GM19035 (cell line): ENCODE data around the gene EIF6.
"Not testable (repeated sequence)": the region's sequence is repeated elsewhere in the genome, so short reads cannot be mapped to it uniquely, and the experiment has no call there.

Experiments used
- ATAC-seq: cut with Tn5 transposase; IDR thresholded peaks from one replicate; pipeline ENCODE4 v1.9.1; 2021; ENCODE audit not compliant: unreplicated experiment

EIF6 gene

GRCh38 chr20:35262731-35263531, 21.6 kb downstream of the EIF6 start:
- ATAC-seq = not testable (repeated sequence)

- not testable (repeated sequence) for ATAC-seq
Measured at GRCh38 chr20:35262321-35262720, 22.3 kb downstream of the EIF6 start.

GRCh38 chr20:35260426-35260825, 24.1 kb downstream of the EIF6 start:
- ATAC-seq = no peak

DNA sequence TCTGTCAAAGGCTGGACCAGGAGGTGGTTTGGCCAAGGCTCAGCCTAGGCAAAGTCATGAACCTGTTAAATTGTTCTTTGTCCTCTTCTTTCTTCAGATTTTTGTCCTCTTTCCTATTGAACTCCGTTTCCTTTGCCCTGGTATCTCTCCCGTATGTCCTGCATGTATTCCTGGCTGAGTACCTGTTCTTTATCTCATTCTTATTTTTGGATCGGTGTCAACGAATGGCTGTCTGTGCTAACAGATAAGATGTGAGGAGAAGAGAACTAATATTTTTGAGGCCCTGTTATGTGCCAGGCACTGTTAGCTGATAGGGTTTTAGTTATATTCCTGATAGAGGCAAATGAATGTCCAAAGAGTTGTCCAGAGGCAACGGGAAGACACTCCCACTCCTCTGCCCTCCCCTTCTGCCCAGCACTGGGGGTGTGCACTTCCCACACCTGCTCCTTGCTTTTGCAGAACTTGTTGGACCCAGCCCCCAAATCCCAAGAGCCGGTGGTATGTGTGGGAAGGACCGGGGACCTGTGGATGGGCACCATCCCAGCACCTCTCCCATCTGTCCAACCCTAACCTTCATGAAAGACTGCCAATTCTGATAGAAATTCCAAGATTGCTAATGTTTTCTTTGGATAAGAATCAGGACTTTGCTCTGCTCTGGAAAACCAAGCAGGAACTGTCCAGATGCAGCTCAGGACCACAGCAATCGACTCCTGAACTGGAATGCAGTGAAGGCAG, 27.2 kb downstream of the EIF6 start:
- ATAC-seq = no peak

DNA sequence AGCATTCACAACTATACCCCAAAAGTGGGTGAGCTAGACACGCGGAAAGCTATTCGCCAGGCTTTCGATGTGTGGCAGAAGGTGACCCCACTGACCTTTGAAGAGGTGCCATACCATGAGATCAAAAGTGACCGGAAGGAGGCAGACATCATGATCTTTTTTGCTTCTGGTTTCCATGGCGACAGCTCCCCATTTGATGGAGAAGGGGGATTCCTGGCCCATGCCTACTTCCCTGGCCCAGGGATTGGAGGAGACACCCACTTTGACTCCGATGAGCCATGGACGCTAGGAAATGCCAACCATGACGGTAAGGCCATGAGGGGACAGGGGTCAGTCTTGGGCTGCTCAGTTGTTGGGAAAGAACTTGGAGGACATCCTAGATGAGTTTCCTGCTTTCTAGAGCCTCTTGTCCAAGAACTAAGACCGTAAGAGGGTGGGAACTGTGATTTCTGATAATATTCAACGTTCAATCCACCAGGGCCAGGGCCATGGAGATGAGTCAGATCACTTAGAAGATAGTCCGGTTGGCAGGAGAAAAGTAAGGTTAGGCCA, 30.0 kb downstream of the EIF6 start:
- no peak for ATAC-seq

GRCh38 chr20:35253010-35253409, 31.6 kb downstream of the EIF6 start:
- no peak for ATAC-seq

GRCh38 chr20:35252598-35252997, 32.0 kb downstream of the EIF6 start:
- ATAC-seq = not testable (repeated sequence)

DNA sequence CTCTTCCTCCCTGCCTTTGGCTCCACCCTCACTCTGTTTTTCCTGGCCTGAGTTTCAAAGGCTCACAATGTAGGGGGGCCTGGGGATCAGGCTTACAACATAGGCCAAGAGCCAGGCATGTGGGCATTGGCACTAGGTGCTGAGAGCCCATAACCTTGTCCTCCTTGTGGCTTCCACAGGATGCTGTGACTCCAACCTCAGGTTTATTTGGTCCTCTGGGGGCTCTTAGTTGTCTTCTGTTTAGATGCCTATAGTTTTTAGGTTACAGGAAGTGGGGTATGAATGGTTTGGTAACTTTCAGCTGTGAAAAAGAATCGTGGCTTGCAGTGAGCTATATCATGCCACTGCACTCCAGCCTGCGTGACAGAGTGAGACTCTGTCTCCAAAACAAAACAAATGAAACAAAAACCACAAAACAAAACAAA, 32.5 kb downstream of the EIF6 start:
- ATAC-seq = no peak

GRCh38 chr20:35251613-35251940, 33.0 kb downstream of the EIF6 start:
- no peak for ATAC-seq

DNA sequence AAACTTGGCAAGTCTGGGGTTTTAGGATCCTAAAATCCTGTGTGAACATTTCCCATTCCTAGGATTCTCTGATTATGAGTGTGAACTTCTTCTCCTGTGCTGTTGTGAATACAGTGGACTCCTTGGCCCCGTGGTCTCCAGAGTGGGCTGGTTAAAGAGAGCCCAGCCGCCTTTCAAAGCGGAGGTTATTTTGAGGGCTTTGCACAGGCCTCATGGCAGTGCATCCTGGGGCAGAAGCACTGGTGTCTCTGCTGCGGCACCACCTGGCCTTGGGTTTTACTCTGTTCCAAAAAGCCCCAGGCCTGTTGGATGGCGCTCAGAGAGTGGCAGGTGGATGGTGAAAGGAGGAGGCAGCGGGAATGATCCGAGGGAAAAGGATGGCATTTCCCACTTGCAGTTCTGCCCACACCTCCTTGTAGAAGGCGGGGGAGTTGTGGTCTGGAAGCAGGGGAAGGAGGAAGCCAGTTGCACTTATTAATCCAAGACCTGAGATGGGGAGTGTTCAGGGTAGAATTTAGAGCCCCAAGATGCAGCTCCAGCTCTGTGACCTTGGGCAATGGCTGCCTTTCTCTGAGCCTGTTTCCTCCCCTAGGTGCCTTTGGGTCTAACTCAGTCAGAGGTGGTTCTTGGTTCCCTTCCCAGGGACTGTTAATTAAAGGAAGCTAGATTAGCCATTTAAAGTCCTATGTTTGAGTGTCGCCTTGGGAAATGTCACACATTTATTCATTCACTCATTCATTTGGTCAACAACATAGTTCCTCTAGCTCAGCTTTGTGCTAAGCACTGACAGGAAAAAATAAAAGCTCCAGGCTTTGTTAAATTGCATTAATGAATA, 35.7 kb downstream of the EIF6 start:
- no peak for ATAC-seq

DNA sequence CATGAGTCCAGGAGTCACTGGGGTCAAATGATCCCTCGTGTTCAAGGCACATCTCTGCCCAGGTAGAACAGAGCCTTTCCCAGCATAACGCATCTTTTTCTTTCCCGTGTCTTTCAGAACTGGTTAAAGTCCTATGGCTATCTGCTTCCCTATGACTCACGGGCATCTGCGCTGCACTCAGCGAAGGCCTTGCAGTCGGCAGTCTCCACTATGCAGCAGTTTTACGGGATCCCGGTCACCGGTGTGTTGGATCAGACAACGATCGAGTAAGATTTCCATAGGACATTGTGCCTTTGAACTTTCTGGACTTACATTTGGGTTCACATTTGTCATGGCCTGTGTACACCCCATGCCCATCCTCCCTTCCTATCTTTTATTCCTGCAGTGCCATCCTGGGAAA, 37.8 kb downstream of the EIF6 start:
- ATAC-seq = no peak

GRCh38 chr20:35243986-35244385, 40.6 kb downstream of the EIF6 start:
- ATAC-seq = no peak

DNA sequence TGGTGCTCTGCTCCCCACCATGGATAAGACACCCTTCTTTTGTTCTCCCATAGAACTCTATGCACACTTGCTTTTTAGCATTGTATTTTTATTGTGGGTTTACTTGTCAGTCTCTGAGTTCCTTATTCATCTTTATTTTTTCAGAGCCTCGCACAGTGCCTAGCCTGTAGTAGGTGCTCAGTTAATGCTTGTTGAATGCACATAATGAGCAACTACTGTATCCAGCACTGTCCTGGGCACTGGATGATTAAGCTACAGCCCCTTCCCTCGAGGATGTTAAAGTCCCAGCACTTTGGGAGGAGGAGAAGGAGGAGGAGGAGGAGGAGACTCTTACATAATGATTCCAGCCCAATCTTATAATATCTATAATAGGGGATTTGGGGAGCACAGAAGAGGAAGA, 41.3 kb downstream of the EIF6 start:
- no peak for ATAC-seq

DNA sequence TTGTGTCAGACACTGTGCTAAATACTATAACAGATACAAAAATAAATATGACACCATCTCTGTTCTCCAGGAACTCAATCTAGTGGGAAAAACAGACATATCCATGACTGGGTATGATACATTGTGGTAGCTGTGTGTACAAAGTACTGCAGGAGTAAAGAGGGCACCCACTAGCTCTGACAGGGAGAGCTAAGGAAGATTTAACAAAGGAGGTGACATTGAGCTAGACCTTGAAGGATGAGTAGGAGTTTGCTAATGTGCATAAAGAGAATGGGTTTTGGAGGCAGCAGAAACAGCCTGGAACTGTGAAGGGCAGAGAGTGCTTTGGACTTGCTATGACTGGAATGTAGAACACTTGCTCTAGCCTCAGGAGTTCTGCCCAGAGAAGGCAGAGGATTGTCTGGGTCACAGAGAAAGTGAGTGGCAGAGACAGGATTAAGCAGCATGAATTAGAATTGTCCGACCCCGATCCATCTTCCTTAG, 43.7 kb downstream of the EIF6 start:
- ATAC-seq = no peak

GRCh38 chr20:35240083-35240810, 44.3 kb downstream of the EIF6 start:
- ATAC-seq = no peak

DNA sequence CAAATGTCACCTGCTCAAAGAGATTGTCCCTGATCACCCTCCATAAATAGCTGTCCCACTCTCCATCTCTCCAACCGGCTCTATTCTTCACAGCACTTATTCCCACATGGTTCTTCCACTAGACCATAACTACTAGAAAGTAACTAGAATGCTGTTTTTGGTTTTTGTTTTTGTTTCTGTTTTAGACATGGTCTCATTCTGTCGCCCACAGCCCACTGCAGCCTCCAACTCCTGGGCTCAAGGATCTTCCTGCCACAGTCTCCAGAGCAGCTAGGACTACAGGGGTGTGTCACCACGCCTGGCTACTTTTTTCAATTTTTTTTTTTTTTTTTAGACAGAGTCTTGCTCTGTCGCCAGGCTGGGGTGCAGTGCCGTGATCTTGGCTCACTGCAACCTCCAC, 45.8 kb downstream of the EIF6 start:
- ATAC-seq = no peak

DNA sequence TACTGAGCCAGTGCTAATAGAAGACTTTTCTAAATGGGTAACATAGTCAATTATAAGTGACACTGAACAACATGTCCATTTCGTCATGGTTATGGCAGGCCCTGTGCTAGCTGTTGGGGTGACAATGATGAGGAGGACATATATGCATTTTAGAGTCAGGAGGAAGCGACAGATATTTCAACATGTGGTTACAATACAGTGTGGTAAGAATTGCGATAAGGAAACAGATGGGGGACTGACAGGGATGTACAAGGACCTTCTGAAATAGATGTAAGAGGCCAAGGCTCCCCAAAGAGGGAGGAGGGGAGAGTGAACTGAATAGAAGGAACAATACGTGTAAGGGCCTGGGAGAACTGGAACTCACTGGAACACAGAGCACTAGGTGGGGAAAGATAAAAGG, 46.4 kb downstream of the EIF6 start:
- ATAC-seq = no peak

DNA sequence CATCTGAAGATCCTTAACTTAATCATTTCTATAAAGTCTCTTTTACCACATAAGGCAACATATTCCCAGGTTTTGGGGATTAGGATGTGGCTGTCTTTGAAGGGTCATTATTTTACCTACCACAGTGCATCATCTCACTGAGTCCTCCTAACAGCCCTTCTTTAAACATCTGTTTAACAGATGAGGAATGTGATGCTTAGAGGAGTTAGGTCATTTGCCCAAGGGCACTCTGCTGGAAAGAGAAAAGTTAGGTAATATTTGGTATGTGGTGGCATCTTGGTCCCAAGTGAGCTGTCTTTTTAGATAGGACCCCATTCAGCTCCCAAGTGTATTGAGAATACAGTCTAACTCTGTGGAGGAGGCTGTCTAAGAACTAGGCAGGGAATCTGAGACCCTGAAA, 47.1 kb downstream of the EIF6 start:
- no peak for ATAC-seq

DNA sequence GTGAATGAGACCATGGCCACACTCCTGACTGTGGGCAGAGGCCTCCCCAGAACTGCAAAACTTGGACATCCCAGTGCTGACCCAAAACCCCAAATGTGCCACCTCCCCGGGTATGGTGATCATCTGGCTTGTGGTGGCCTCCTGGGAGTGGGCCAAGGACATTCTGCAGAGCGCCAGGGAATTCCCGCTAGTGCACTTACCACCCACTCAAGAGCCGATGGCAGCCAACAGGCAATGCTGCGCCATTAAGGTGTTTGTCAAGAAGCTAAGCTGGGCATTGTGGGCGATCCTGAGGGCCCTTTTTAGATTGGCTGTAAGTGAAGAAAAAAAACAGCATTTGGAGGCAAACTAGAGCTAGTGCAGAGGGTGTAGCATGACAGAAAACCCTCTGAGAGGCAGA, 48.7 kb downstream of the EIF6 start:
- no peak for ATAC-seq

DNA sequence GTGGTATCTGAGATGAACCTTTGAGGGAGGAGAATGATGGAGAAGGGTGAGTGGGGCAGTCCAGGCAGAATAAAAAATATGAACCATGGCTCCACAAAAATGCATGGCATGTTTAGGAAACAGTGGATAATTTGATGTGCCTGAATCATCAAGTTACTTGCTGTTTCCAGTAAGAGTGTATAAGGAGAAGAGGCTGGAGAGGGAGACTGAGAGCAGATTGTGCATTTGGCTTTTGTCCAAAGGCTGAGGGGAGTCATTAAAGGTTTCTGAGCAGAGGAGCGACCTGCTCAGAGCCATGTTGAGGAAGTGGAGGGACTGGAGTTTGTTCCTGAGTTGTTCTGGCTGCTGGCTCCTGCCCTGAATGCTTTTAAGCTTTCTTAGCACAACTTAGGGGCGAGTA, 52.0 kb downstream of the EIF6 start:
- no peak for ATAC-seq
